Caco-2 (cell line): Measurements from ENCODE around the gene CENPVL1. TPM values are rescaled to one million over a fixed set of nuclear protein-coding genes. Genes with fewer than 3 reads are reported as not detected.
"Not testable (repeated sequence)": the region's sequence is repeated elsewhere in the genome, so short reads cannot be mapped to it uniquely, and the experiment has no call there.

ENCODE experiments used
- Bru-seq: library from RNA; stranded (reverse); fragments of 400-500 nt; gene quantifications from one replicate; lab custom pipeline; 2021; lab: Mats Ljungman, UMichigan
- BruChase-seq, 2 experiments: library from RNA; stranded (reverse); fragments of 400-500 nt; gene quantifications; one replicate each; lab custom pipeline; 2021; lab: Mats Ljungman, UMichigan
- BruUV-seq: library from RNA; stranded (reverse); fragments of 400-500 nt; replicated peaks from 2 replicates; lab custom pipeline; 2021; lab: Mats Ljungman, UMichigan
- CTCF ChIA-PET: fragments of 300-600 bp; sonication (Branson Sonifier 250); formaldehyde crosslinking; loops from one replicate; lab custom pipeline; 2022; ENCODE audit warnings: antibody characterized with exemption; lab: Charles Lee
- POLR2A ChIA-PET: fragments of 300-600 bp; sonication (Branson Sonifier 250); formaldehyde crosslinking; loops from one replicate; lab custom pipeline; 2022; ENCODE audit warnings: antibody characterized with exemption; lab: Charles Lee
- DNase-seq, 2 experiments: peaks; one replicate each; pipeline versions ENCODE4 v3.0.0 to v3.0.0-alpha.2; 2020 to 2022
- H3K27me3 ChIP-seq: replicated peaks from 2 replicates; pipeline ENCODE4 v1.6.0; 2011; ENCODE audit warnings: low read length; ENCODE audit not compliant: control insufficient read depth, insufficient read depth
- H3K36me3 ChIP-seq: 2 replicates; pipeline ENCODE4 v1.5.1; 2011; ENCODE audit warnings: low read length; ENCODE audit not compliant: control insufficient read depth, insufficient read depth
- H3K4me1 ChIP-seq: fragments of 250-450 bp; sonication (Bioruptor Pico); 2 replicates; pipeline ENCODE4 v1.5.1; 2020; ENCODE audit warnings: mild to moderate bottlenecking
- H3K4me3 ChIP-seq: 2 replicates; pipeline ENCODE4 v1.5.1; 2011; ENCODE audit warnings: low read depth, mild to moderate bottlenecking, control low read depth, low read length
- H3K9me3 ChIP-seq: fragments of 250-450 bp; sonication (Bioruptor Pico); 2 replicates; pipeline ENCODE4 v1.5.1; 2020; ENCODE audit warnings: mild to moderate bottlenecking, moderate library complexity
- H3K27ac Mint-ChIP-seq: one replicate; pipeline ENCODE4 v1.8.0; 2022; ENCODE audit warnings: mixed read lengths; ENCODE audit not compliant: unreplicated experiment
- H3K27me3 Mint-ChIP-seq: one replicate; pipeline ENCODE4 v1.8.0; 2022; ENCODE audit warnings: mixed read lengths; ENCODE audit not compliant: insufficient read depth, unreplicated experiment
- H3K36me3 Mint-ChIP-seq: one replicate; pipeline ENCODE4 v1.8.0; 2022; ENCODE audit warnings: mild to moderate bottlenecking, mixed read lengths; ENCODE audit not compliant: insufficient read depth, unreplicated experiment
- H3K4me1 Mint-ChIP-seq: one replicate; pipeline ENCODE4 v1.8.0; 2022; ENCODE audit warnings: low read depth, mixed read lengths; ENCODE audit not compliant: unreplicated experiment
- H3K4me3 Mint-ChIP-seq: one replicate; pipeline ENCODE4 v1.8.0; 2022; ENCODE audit warnings: mild to moderate bottlenecking, moderate library complexity, mixed read lengths; ENCODE audit not compliant: unreplicated experiment
- H3K9me3 Mint-ChIP-seq: one replicate; pipeline ENCODE4 v1.8.0; 2022; ENCODE audit warnings: mixed read lengths; ENCODE audit not compliant: unreplicated experiment
- intact Hi-C: fragments of 100-400 bp; cut with micrococcal nuclease; formaldehyde crosslinking; loops from one replicate; pipeline ENCODE4 v1.10.0; 2022; ENCODE audit not compliant: unreplicated experiment
- long read RNA-seq: library from polyadenylated mRNA; stranded (forward); transcript quantifications from one replicate; pipeline ENCODE4 v2.0.0, GENCODE V29; 2022
- total RNA-seq: library from RNA; stranded (reverse); gene quantifications from 2 replicates; pipeline ENCODE4 v1.2.3, GENCODE V29; 2022
- TF ChIP-seq, protein P1 (sequence below), 2 experiments: fragments of 200-600 bp in 1 of 2; IDR thresholded peaks; 1 replicate in 1 of 2; 2 replicates in 1 of 2; pipeline versions ENCODE4 v1.5.1 to v1.8.0; 2011 to 2022; ENCODE audit warnings: antibody characterized with exemption in 1 of 2, control low read depth in 1 of 2, inconsistent platforms in 1 of 2, low read depth in 1 of 2, low read length in 1 of 2, mild to moderate bottlenecking in 1 of 2, moderate library complexity in 1 of 2; ENCODE audit not compliant: insufficient read depth in 1 of 2, severe bottlenecking in 1 of 2, unreplicated experiment in 1 of 2

Gene CENPVL1
- total RNA-seq (not detected in 2 replicates), Bru-seq, nascent RNA (not detected), BruChase-seq, experiment 1, labeled RNA remaining after a 2-hour chase (not detected), BruChase-seq, experiment 2, labeled RNA remaining after a 6-hour chase (not detected)
- long read RNA-seq, result 0 reads

DNA sequence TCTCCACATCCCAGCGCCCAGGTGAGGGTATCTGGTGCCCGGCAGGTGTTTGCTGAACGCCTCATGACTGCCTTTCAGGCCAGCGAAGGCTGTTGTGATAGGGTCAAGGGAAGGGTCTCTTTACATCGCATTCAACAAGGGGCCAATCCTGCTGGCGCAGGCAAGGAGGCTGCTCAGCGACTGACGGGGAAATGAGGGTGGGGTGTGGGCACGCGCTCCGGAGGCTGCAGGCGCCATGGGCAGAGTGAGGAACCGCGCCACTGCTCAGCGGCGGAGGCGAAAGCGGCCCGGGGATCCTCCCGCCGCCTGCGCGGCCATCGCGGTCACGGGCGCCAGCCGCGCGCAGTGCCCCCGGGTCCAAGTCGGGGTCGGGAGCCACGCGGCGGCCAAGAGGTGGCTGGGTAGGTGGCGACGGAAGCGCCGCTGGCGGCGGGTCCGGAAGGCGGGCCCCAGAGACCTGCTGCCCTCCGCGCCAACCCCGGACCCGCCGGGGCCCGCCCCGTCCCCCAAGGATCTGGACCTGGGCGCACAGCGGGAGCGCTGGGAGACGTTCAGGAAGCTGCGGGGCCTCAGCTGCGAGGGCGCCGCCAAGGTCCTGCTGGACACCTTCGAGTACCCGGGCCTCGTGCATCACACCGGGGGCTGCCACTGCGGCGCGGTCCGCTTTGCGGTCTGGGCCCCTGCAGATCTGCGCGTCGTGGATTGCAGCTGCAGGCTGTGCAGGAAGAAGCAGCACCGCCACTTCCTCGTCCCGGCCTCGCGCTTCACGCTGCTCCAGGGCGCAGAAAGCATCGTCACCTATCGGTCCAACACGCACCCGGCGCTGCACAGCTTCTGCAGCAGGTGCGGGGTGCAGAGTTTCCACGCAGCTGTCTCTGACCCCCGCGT is at the start of gene CENPVL1:
Gene CENPVL1 (plus strand): TSS at position 236 of the 888 bp plus-strand sequence. CDS start 0 bp downstream, at position 236.
- H3K9me3 Mint-ChIP-seq, intact Hi-C loops: not testable (repeated sequence)

GRCh38 chrX:51665981-51666380 is 44.3 kb upstream of the CENPVL1 start:
- ChIA-PET CTCF (no interaction called here), POLR2A (no interaction called here)
- Histone ChIP-seq H3K4me1 (no peaks in the 10 kb centered on the region), H3K9me3 (no peaks in the 10 kb centered on the region), H3K36me3 (no peaks in the 10 kb centered on the region), H3K27me3 (no peaks in the 10 kb centered on the region), H3K4me3 (no peak overlapping the region)
- intact Hi-C loops, result no loop called here
- no peak overlapping the region for H3K4me3 Mint-ChIP-seq
- H3K9me3 Mint-ChIP-seq, result no peaks in the 10 kb centered on the region
- no peaks in the 10 kb centered on the region for H3K4me1 Mint-ChIP-seq
- H3K27me3 Mint-ChIP-seq, result no peaks in the 10 kb centered on the region
- no peak for DNase-seq
- no peaks in the 10 kb centered on the region for H3K36me3 Mint-ChIP-seq
- TF ChIP-seq, protein P1, sequence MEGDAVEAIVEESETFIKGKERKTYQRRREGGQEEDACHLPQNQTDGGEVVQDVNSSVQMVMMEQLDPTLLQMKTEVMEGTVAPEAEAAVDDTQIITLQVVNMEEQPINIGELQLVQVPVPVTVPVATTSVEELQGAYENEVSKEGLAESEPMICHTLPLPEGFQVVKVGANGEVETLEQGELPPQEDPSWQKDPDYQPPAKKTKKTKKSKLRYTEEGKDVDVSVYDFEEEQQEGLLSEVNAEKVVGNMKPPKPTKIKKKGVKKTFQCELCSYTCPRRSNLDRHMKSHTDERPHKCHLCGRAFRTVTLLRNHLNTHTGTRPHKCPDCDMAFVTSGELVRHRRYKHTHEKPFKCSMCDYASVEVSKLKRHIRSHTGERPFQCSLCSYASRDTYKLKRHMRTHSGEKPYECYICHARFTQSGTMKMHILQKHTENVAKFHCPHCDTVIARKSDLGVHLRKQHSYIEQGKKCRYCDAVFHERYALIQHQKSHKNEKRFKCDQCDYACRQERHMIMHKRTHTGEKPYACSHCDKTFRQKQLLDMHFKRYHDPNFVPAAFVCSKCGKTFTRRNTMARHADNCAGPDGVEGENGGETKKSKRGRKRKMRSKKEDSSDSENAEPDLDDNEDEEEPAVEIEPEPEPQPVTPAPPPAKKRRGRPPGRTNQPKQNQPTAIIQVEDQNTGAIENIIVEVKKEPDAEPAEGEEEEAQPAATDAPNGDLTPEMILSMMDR (IDR thresholded peaks at IDR 0.05; ENCODE audit: insufficient read depth in 1 of 2, low read depth in 1 of 2, low read length in 1 of 2, severe bottlenecking in 1 of 2, unreplicated experiment in 1 of 2), result no peak
- no TSS peak for BruUV-seq
- H3K27ac Mint-ChIP-seq, result no peak overlapping the region

More for the DNA sequence above, at the start of gene CENPVL1:
- H3K4me3 Mint-ChIP-seq, H3K36me3 ChIP-seq, H3K4me1 ChIP-seq, H3K36me3 Mint-ChIP-seq, H3K27me3 Mint-ChIP-seq, H3K27ac Mint-ChIP-seq, DNase-seq, CTCF ChIA-PET, H3K4me3 ChIP-seq, POLR2A ChIA-PET, H3K4me1 Mint-ChIP-seq, H3K27me3 ChIP-seq, BruUV-seq, H3K9me3 ChIP-seq: not testable (repeated sequence)

DNA sequence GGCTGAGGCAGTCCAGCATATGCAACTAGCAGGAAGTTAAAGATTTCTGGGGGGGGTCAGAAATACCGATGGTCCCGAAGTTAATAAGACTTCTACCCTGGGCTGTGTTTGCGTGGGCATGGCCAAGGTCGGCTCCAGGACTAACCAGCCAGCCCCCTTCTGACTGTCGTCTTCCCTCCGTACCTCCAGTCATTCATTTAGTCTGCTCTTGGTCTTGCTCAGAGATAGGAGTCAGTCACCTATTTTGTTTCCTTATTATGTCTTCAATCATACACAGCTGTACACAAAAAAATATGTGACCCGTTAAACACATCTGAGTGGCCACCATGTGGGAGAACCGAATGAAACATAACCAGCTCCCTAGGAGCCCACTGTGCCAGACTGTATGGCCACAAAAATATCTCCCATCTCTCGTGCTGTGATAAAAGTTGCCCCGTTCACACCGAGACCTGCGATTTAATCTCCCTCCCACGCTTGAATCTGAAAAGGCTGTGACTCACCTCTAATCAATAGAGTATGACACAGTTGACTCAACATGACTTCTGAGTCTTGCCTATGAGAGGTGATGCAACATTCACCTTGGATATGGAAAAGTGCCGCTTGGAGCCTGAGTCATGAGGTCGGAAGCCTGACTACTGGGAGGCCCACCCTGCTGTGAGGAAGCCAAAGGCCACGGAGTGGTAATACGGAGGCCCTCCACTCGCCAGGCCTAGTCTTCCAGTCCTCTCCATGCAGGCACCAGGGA is 30.5 kb upstream of the CENPVL1 start:
- CTCF ChIA-PET, H3K4me1 Mint-ChIP-seq, H3K36me3 ChIP-seq, POLR2A ChIA-PET, H3K4me1 ChIP-seq, H3K9me3 Mint-ChIP-seq, H3K27me3 ChIP-seq, intact Hi-C loops, H3K36me3 Mint-ChIP-seq, H3K27ac Mint-ChIP-seq, H3K4me3 ChIP-seq, DNase-seq, H3K4me3 Mint-ChIP-seq, H3K9me3 ChIP-seq, BruUV-seq, H3K27me3 Mint-ChIP-seq: not testable (repeated sequence)

DNA sequence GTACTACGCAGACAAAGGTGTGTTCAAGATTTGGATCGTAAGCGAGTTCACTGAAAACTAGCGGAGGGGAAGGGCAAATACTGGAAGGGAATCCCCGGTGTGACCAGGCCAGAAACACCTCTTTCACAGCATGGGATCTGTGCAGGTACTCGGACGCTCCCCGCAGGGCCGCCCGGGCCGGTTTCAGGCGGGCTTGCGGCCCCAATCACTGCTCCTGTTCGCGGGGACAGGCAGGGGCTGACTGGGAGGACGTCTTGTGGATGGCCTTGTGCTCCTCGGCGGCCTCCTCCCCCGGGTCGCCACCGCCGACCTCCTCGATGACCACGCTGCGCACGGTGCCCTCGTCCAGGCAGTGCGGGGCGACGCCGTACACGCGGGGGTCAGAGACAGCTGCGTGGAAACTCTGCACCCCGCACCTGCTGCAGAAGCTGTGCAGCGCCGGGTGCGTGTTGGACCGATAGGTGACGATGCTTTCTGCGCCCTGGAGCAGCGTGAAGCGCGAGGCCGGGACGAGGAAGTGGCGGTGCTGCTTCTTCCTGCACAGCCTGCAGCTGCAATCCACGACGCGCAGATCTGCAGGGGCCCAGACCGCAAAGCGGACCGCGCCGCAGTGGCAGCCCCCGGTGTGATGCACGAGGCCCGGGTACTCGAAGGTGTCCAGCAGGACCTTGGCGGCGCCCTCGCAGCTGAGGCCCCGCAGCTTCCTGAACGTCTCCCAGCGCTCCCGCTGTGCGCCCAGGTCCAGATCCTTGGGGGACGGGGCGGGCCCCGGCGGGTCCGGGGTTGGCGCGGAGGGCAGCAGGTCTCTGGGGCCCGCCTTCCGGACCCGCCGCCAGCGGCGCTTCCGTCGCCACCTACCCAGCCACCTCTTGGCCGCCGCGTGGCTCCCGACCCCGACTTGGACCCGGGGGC is 28.2 kb upstream of the CENPVL1 start:
- H3K9me3 Mint-ChIP-seq, DNase-seq, H3K36me3 Mint-ChIP-seq, H3K27ac Mint-ChIP-seq, CTCF ChIA-PET, H3K4me1 Mint-ChIP-seq, H3K4me1 ChIP-seq, H3K27me3 ChIP-seq, H3K36me3 ChIP-seq, BruUV-seq, POLR2A ChIA-PET, H3K9me3 ChIP-seq, H3K27me3 Mint-ChIP-seq, H3K4me3 Mint-ChIP-seq, H3K4me3 ChIP-seq, intact Hi-C loops: not testable (repeated sequence)

GRCh38 chrX:51682720-51683062 is 27.6 kb upstream of the CENPVL1 start, which contains the start of gene CENPVL2:
TSS of gene CENPVL2 (minus strand) at chrX:51682831. CDS start at chrX:51682831, 0 bp downstream.
- H3K36me3 ChIP-seq, H3K9me3 ChIP-seq, H3K4me1 ChIP-seq, intact Hi-C loops, CTCF ChIA-PET, POLR2A ChIA-PET, H3K36me3 Mint-ChIP-seq, H3K27me3 Mint-ChIP-seq, H3K9me3 Mint-ChIP-seq, H3K27ac Mint-ChIP-seq, DNase-seq, H3K27me3 ChIP-seq, BruUV-seq, H3K4me1 Mint-ChIP-seq, H3K4me3 Mint-ChIP-seq, H3K4me3 ChIP-seq: not testable (repeated sequence)
